ENCODE results near the gene COL6A3. TPM values are rescaled to one million over a fixed set of nuclear protein-coding genes. Genes with fewer than 3 reads are reported as not detected.

Gene COL6A3
- total and polyA plus RNA-seq, 8 donors, result 5.0 to 249 (median 17.1) TPM

DNA sequence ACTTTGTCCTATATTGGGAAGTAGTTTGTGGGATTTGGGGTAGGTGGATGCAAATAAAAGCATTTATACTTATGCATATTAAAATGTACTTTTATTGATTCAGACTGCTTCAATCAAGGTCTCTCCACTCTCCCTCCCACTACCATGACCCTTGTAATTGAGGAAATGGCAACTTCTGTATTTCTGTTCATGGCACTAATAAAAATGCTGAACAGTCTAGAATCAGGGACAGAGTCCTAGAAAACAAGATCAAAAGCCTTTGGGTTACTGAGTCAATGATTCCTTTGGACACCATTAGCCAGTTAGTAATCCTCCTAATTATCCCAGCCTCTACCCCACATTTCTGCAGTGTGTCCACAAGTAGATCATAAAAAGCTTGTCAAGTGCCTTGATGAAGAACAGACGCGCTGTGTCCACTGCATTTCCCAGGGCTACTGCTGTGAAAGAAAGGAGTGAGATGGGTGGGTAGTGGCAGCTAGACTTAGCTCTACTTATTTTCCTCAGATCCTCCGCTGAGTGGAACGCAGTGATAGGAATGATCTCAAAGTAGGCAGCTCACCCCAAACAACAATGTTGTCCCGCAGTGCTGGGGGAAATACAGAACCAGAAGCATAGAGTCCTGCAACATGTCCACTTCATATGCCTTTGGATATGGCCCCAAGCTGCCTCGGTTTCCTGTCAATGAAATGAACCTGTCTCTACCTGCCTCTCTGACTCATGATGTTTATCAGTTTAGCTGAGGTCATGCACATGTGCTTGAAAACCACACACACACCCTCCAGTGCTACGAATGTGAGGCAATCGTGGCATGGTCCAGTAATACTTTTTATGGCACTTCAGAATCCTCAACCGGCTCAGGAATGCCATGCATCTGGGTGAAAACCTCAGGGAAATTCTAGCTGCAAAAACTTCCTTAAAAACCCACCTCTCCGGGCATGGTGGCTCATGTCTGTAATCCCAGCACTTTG is 115.5 kb downstream of the COL6A3 start:
- H3K9me3 ChIP-seq, result no peaks in the 10 kb centered on the region
- intact Hi-C loops (cut with DNase I), result no loop called here
- H3K27me3 ChIP-seq, result no peaks in the 10 kb centered on the region
- ATAC-seq, result peak in 2 of 4 donors; percentile 43 to 62
- no peak for DNase-seq
- FAIRE-seq, result no peak
- H3K4me1 ChIP-seq, result no peaks in the 10 kb centered on the region
- 69 to 72% methylated on average over 10 of the region's 10 CpGs for WGBS, 2 donors
- no peak overlapping the region for H3K27ac ChIP-seq
- H3K4me3 ChIP-seq, result no peak overlapping the region
- no peaks in the 10 kb centered on the region for H3K36me3 ChIP-seq
- no peak for TF ChIP-seq CTCF (IDR thresholded peaks at IDR 0.05)

GRCh38 chr2:237297421-237298150 is 116.4 kb downstream of the COL6A3 start:
- Histone ChIP-seq H3K27me3 (no peaks in the 10 kb centered on the region), H3K4me3 (no peak overlapping the region), H3K36me3 (no peaks in the 10 kb centered on the region), H3K27ac (peak overlapping the region in 1 of 4 donors; percentile 0), H3K9me3 (no peaks in the 10 kb centered on the region), H3K4me1 (no peaks in the 10 kb centered on the region)
- DNase-seq (no peak), ATAC-seq (peak in 1 of 4 donors; percentile 31), FAIRE-seq (no peak)
- TF ChIP-seq CTCF (IDR thresholded peaks at IDR 0.05), result no peak
- intact Hi-C loops (cut with DNase I), result no loop called here
- WGBS, 2 donors, result 62 to 65% methylated on average over 6 of the region's 6 CpGs

GRCh38 chr2:237296756-237297155 is 117.2 kb downstream of the COL6A3 start:
- 42 to 53% methylated on average over 2 of the region's 2 CpGs for WGBS, 2 donors
- Histone ChIP-seq H3K9me3 (no peaks in the 10 kb centered on the region), H3K4me3 (no peak overlapping the region), H3K27ac (peak overlapping the region in 1 of 4 donors; percentile 0), H3K27me3 (no peaks in the 10 kb centered on the region), H3K36me3 (no peaks in the 10 kb centered on the region), H3K4me1 (peaks cover 0 to 5% (median 2%) of the 10 kb centered on the region in 3 donors)
- TF ChIP-seq CTCF (IDR thresholded peaks at IDR 0.05), result no peak
- ATAC-seq (no peak), DNase-seq (no peak), FAIRE-seq (no peak)
- intact Hi-C loops (cut with DNase I), result no loop called here

DNA sequence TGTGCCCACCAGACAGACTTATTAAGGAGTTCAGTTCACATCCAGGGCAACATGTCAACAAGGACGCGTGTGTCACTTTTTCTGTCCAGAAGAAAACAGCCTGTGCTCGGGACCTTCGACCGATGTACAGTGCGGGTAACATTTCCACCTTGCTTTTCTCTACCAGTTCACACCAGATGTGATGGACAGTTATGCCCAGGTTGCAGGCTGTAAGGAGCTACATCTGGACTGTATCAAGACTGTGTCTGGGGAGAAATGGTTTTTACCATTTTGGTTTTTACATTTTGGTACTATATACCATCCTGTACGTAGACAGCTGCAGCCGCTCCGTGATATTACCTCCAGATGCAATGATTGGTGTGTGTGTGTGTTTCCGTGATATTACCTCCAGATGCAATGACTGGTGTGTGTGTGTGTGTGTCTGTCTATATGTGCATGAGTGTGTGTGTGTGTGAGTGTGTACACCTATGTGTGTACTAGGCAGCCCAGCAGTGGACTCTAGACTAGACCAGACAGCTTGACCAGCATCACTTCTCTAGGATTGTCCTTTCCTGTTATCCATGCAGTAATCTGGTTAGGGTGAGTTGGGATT is 118.0 kb downstream of the COL6A3 start:
- peaks cover under 1 to 10% (median 8%) of the 10 kb centered on the region in 3 donors for H3K4me1 ChIP-seq
- H3K27ac ChIP-seq, result no peak overlapping the region
- no peaks in the 10 kb centered on the region for H3K9me3 ChIP-seq
- H3K27me3 ChIP-seq, result no peaks in the 10 kb centered on the region
- intact Hi-C loops (cut with DNase I), result no loop called here
- TF ChIP-seq CTCF (IDR thresholded peaks at IDR 0.05), result no peak
- DNase-seq (no peak), ATAC-seq (no peak), FAIRE-seq (no peak)
- WGBS, 2 donors, result 88 to 89% methylated on average over 10 of the region's 10 CpGs
- no peak overlapping the region for H3K4me3 ChIP-seq
- H3K36me3 ChIP-seq, result no peaks in the 10 kb centered on the region
